Glutamatergic neuron (in vitro differentiated cells): ENCODE data around the gene SNRPB. TPM values are rescaled to one million over a fixed set of nuclear protein-coding genes. Genes with fewer than 3 reads are reported as not detected.

ENCODE experiments used
- DNase-seq: peaks from one replicate; pipeline ENCODE4 v3.0.0; 2022
- H3K27ac Mint-ChIP-seq: one replicate; pipeline ENCODE4 v1.8.0; 2020; ENCODE audit warnings: mild to moderate bottlenecking, mixed read lengths, inconsistent platforms; ENCODE audit not compliant: unreplicated experiment
- H3K27me3 Mint-ChIP-seq: one replicate; pipeline ENCODE4 v1.8.0; 2020; ENCODE audit warnings: mild to moderate bottlenecking, moderate library complexity, mixed read lengths, inconsistent platforms; ENCODE audit not compliant: unreplicated experiment
- H3K36me3 Mint-ChIP-seq: one replicate; pipeline ENCODE4 v1.8.0; 2020; ENCODE audit warnings: mild to moderate bottlenecking, mixed read lengths, inconsistent platforms; ENCODE audit not compliant: unreplicated experiment
- H3K4me1 Mint-ChIP-seq: one replicate; pipeline ENCODE4 v1.8.0; 2020; ENCODE audit warnings: mild to moderate bottlenecking, low read depth, mixed read lengths, inconsistent platforms; ENCODE audit not compliant: unreplicated experiment
- H3K4me3 Mint-ChIP-seq: one replicate; pipeline ENCODE4 v1.8.0; 2020; ENCODE audit warnings: mild to moderate bottlenecking, mixed read lengths, inconsistent platforms; ENCODE audit not compliant: unreplicated experiment
- H3K9me3 Mint-ChIP-seq: one replicate; pipeline ENCODE4 v1.8.0; 2020; ENCODE audit warnings: mild to moderate bottlenecking, moderate library complexity, mixed read lengths, inconsistent platforms; ENCODE audit not compliant: unreplicated experiment
- CTCF ChIP-seq: fragments of 200-600 bp; sonication (generic); IDR thresholded peaks from one replicate; pipeline ENCODE4 v1.5.0; 2021; ENCODE audit not compliant: partially characterized antibody, unreplicated experiment
- total RNA-seq: library from RNA; stranded (reverse); fragmentation: NEBNext Ultra II Directional; extraction: Animal tissue kit (Norgen Biotek cat#: 25700); gene quantifications from one replicate; pipeline ENCODE4 v1.2.1, GENCODE V29; 2021; ENCODE audit not compliant: unreplicated experiment

The SNRPB gene
- total RNA-seq, 1 donor from 2014 or later, result 114 TPM

GRCh38 chr20:2451422-2451821 is 19.2 kb downstream of the SNRPB start:
- H3K4me3 Mint-ChIP-seq, result no peak overlapping the region
- TF ChIP-seq CTCF, result no peak
- H3K9me3 Mint-ChIP-seq, result peaks cover 3% of the 10 kb centered on the region
- H3K27ac Mint-ChIP-seq, result no peak overlapping the region
- H3K36me3 Mint-ChIP-seq, result no peaks in the 10 kb centered on the region
- DNase-seq, result no peak
- H3K27me3 Mint-ChIP-seq, result no peaks in the 10 kb centered on the region
- no peaks in the 10 kb centered on the region for H3K4me1 Mint-ChIP-seq

- Mint-ChIP-seq H3K36me3 (peaks cover 5% of the 10 kb centered on the region), H3K27me3 (no peaks in the 10 kb centered on the region), H3K9me3 (peaks cover 1% of the 10 kb centered on the region), H3K4me1 (no peaks in the 10 kb centered on the region), H3K27ac (no peak overlapping the region), H3K4me3 (no peak overlapping the region)
- TF ChIP-seq CTCF, result no peak
- DNase-seq, result no peak
Observed at GRCh38 chr20:2449386-2449785, 21.2 kb downstream of the SNRPB start.

- no peak for TF ChIP-seq CTCF
- H3K27me3 Mint-ChIP-seq, result no peaks in the 10 kb centered on the region
- no peak overlapping the region for H3K27ac Mint-ChIP-seq
- no peak for DNase-seq
- no peak overlapping the region for H3K4me3 Mint-ChIP-seq
- H3K4me1 Mint-ChIP-seq, result no peaks in the 10 kb centered on the region
- H3K36me3 Mint-ChIP-seq, result peaks cover 5% of the 10 kb centered on the region
- H3K9me3 Mint-ChIP-seq, result peaks cover 1% of the 10 kb centered on the region
Observed at GRCh38 chr20:2446845-2447244, 23.7 kb downstream of the SNRPB start.

GRCh38 chr20:2431185-2431584 is 39.4 kb downstream of the SNRPB start:
- no peak for TF ChIP-seq CTCF
- Mint-ChIP-seq H3K4me1 (peaks cover 3% of the 10 kb centered on the region), H3K9me3 (peaks cover 2% of the 10 kb centered on the region), H3K27me3 (no peaks in the 10 kb centered on the region), H3K36me3 (no peaks in the 10 kb centered on the region), H3K4me3 (no peak overlapping the region), H3K27ac (no peak overlapping the region)
- DNase-seq, result no peak

- no peak for DNase-seq
- H3K36me3 Mint-ChIP-seq, result no peaks in the 10 kb centered on the region
- peaks cover 2% of the 10 kb centered on the region for H3K4me1 Mint-ChIP-seq
- TF ChIP-seq CTCF, result no peak
- H3K4me3 Mint-ChIP-seq, result no peak overlapping the region
- no peaks in the 10 kb centered on the region for H3K27me3 Mint-ChIP-seq
- H3K9me3 Mint-ChIP-seq, result peaks cover 2% of the 10 kb centered on the region
- H3K27ac Mint-ChIP-seq, result no peak overlapping the region
Observed at GRCh38 chr20:2430538-2430937, 40.1 kb downstream of the SNRPB start.
